HepG2 (cell line): Measurements from ENCODE around the gene OR3A1. TPM values are rescaled to one million over a fixed set of nuclear protein-coding genes. Genes with fewer than 3 reads are reported as not detected.
"Not testable (repeated sequence)": the region's sequence is repeated elsewhere in the genome, so short reads cannot be mapped to it uniquely, and the experiment has no call there.

ENCODE experiments used
- ATAC-seq: fragments of 200-7000 bp; cut with Tn5 transposase; 3 replicates; pipeline ENCODE4 v1.9.1; 2020; ENCODE audit warnings: mild to moderate bottlenecking, moderate library complexity
- BruUV-seq: library from RNA; stranded (reverse); fragments of 400-500 nt; replicated peaks from 2 replicates; lab custom pipeline; 2021; lab: Mats Ljungman, UMichigan
- CTCF ChIA-PET: fragments of 300-600 bp; formaldehyde crosslinking; extraction: SDS; loops from one replicate; lab custom pipeline; 2021; ENCODE audit warnings: low total read pairs, inconsistent platforms, low intra/inter-chr PET ratio; lab: Yijun Ruan, JAX
- POLR2A ChIA-PET: fragments of 350-600 bp; sonication (Branson Sonifier 250); formaldehyde crosslinking; loops from one replicate; lab custom pipeline; 2020; ENCODE audit warnings: antibody characterized with exemption, inconsistent platforms; lab: Yijun Ruan, JAX
- DNase-seq: peaks from one replicate; pipeline ENCODE4 v3.0.0-alpha.2; 2015; ENCODE audit warnings: low spot score
- FAIRE-seq: peaks from 3 replicates; lab custom pipeline; 2011; peaks lifted over from hg19 to GRCh38; lab: Jason Lieb, UNC
- H2AFZ ChIP-seq: one replicate; pipeline ENCODE4 v1.6.1; 2011; ENCODE audit warnings: low read length, inconsistent platforms
- H3K27ac ChIP-seq: fragments of 300-600 bp; 3 replicates; pipeline ENCODE4 v1.8.0; 2011; ENCODE audit warnings: mixed run types, mild to moderate bottlenecking, mixed read lengths, low read length, inconsistent platforms; ENCODE audit not compliant: insufficient read depth; ENCODE audit errors: extremely low read length
- H3K27me3 ChIP-seq, 2 experiments: fragments of 200-600 bp in 1 of 2; 2 replicates in 1 of 2; 3 replicates in 1 of 2; pipeline versions ENCODE4 v1.6.0 to v1.8.0; 2011; ENCODE audit warnings: low read length in 2 of 2, mild to moderate bottlenecking in 2 of 2, moderate library complexity in 2 of 2, inconsistent platforms in 1 of 2; ENCODE audit not compliant: insufficient read depth in 2 of 2, control insufficient read depth in 1 of 2
- H3K36me3 ChIP-seq, 2 experiments: fragments of 200-600 bp in 1 of 2; replicated peaks in 1 of 2; 2 replicates in 1 of 2; 3 replicates in 1 of 2; pipeline versions ENCODE4 v1.5.1 to v1.8.0; 2011; ENCODE audit warnings: low read length in 2 of 2, inconsistent platforms in 1 of 2; ENCODE audit not compliant: insufficient read depth in 2 of 2, control insufficient read depth in 1 of 2
- H3K4me1 ChIP-seq: 2 replicates; pipeline ENCODE4 v1.5.1; 2012; ENCODE audit warnings: low read length, inconsistent platforms; ENCODE audit not compliant: insufficient read depth
- H3K4me2 ChIP-seq: 2 replicates; pipeline ENCODE4 v1.6.0; 2011; ENCODE audit warnings: low read depth, low read length, inconsistent platforms
- H3K4me3 ChIP-seq, 3 experiments: fragments of 200-600 bp in 1 of 3; sonication (generic), shearing (Covaris generic) in 1 of 3; replicated peaks in 1 of 3; 2 replicates each; pipeline ENCODE4 v1.5.1; 2011 to 2016; ENCODE audit warnings: low read length in 3 of 3, inconsistent platforms in 2 of 3, low read depth in 2 of 3, mild to moderate bottlenecking in 2 of 3, control low read depth in 1 of 3, mixed read lengths in 1 of 3; ENCODE audit not compliant: insufficient read depth in 1 of 3
- H3K79me2 ChIP-seq: one replicate; pipeline ENCODE4 v1.6.1; 2011; ENCODE audit warnings: low read length, inconsistent platforms; ENCODE audit not compliant: insufficient read depth
- H3K9ac ChIP-seq: 2 replicates; pipeline ENCODE4 v1.6.0; 2011; ENCODE audit warnings: mild to moderate bottlenecking, low read depth, low read length, inconsistent platforms; ENCODE audit not compliant: insufficient read depth
- H3K9me3 ChIP-seq: 2 replicates; pipeline ENCODE4 v1.5.1; 2012; ENCODE audit warnings: mild to moderate bottlenecking, low read length
- H4K20me1 ChIP-seq: 2 replicates; pipeline ENCODE4 v1.6.0; 2011; ENCODE audit warnings: inconsistent platforms, mild to moderate bottlenecking, low read length, moderate library complexity; ENCODE audit not compliant: insufficient read depth
- HOXD1 ChIP-seq: sonication (generic); formaldehyde crosslinking; IDR thresholded peaks from 2 replicates; pipeline ENCODE4 v1.5.0; 2020; ENCODE audit warnings: missing genetic modification reagents
- MLLT10 ChIP-seq: sonication (generic); formaldehyde crosslinking; IDR thresholded peaks from 2 replicates; pipeline ENCODE4 v1.4.0; 2020; ENCODE audit warnings: missing genetic modification reagents
- MTA1 ChIP-seq: sonication (generic); formaldehyde crosslinking; IDR thresholded peaks from 2 replicates; pipeline ENCODE4 v1.4.0; 2020; ENCODE audit warnings: missing genetic modification reagents, mild to moderate bottlenecking, borderline replicate concordance
- NFKBIZ ChIP-seq: IDR thresholded peaks from 2 replicates; pipeline ENCODE4 v1.6.1; 2018; ENCODE audit warnings: missing genetic modification reagents, missing compliant biosample characterization
- RORA ChIP-seq: sonication (generic); formaldehyde crosslinking; IDR thresholded peaks from 2 replicates; pipeline ENCODE4 v1.5.0; 2020; ENCODE audit warnings: mild to moderate bottlenecking, missing genetic modification reagents, moderate library complexity
- SMC3 ChIP-seq: IDR thresholded peaks from 2 replicates; pipeline ENCODE4 v1.6.1; 2011; ENCODE audit warnings: low read length, improper control_type of control experiment
- TFE3 ChIP-seq: IDR thresholded peaks from 2 replicates; pipeline ENCODE4 v1.6.1; 2016
- ZBTB33 ChIP-seq: sonication (generic); formaldehyde crosslinking; IDR thresholded peaks from 2 replicates; pipeline ENCODE4 v1.4.0; 2020; ENCODE audit warnings: missing genetic modification reagents
- ZBTB7B ChIP-seq: sonication (generic); formaldehyde crosslinking; IDR thresholded peaks from 2 replicates; pipeline ENCODE4 v1.4.0; 2020; ENCODE audit warnings: missing genetic modification reagents
- ZMYM4 ChIP-seq: sonication (generic); formaldehyde crosslinking; IDR thresholded peaks from 2 replicates; pipeline ENCODE4 v1.8.1; 2023; ENCODE audit warnings: mild to moderate bottlenecking, missing genetic modification reagents
- ZNF44 ChIP-seq: sonication (generic); formaldehyde crosslinking; IDR thresholded peaks from 2 replicates; pipeline ENCODE4 v1.5.1; 2020; ENCODE audit warnings: mild to moderate bottlenecking, missing genetic modification reagents
- ZNF747 ChIP-seq: sonication (generic); formaldehyde crosslinking; IDR thresholded peaks from 2 replicates; pipeline ENCODE4 v1.8.1; 2023; ENCODE audit warnings: missing genetic modification reagents, mild to moderate bottlenecking, borderline replicate concordance
- WGBS: methylation state at CpG from one replicate; pipeline ENCODE4 v1.1.6; 2017; ENCODE audit warnings: low lambda C conversion rate; 5-methylcytosine and 5-hydroxymethylcytosine counted together
- in situ Hi-C: cut with HindIII; loops from 2 replicates; pipeline ENCODE4 v1.10.0; 2017; ENCODE audit warnings: low pct_unique_long_range_greater_than_20kb; ENCODE audit not compliant: extremely low pct_ligation_motif_present
- intact Hi-C: fragments of 100-400 bp; cut with micrococcal nuclease; formaldehyde crosslinking; loops from one replicate; pipeline ENCODE4 v1.10.0; 2022; ENCODE audit not compliant: unreplicated experiment
- polyA plus RNA-seq, 8 experiments: library from polyadenylated mRNA; depleted of rRNA in 3 of 8; stranded (reverse) in 7 of 8; unstranded in 1 of 8; fragments of >200 nt; fragmentation: Illumina TruSeq in 4 of 8; extraction: Trizol in 4 of 8; gene quantifications; 2 replicates each; pipeline versions ENCODE4 v1.2.1 to v1.2.3, GENCODE V29; 2011 to 2016; ENCODE audit warnings: low read depth in 4 of 8, missing spikeins in 1 of 8, mixed read lengths in 1 of 8; ENCODE audit not compliant: insufficient read depth in 1 of 8
- total RNA-seq, 5 experiments: library from RNA; depleted of rRNA; stranded (reverse); fragments of >200 nt; fragmentation: Illumina TruSeq; extraction: Trizol; gene quantifications; 2 replicates each; pipeline ENCODE4 v1.2.3, GENCODE V29; 2016; ENCODE audit warnings: low read depth in 1 of 5
- TF ChIP-seq, protein P1 (sequence below): sonication (generic); formaldehyde crosslinking; IDR thresholded peaks from 2 replicates; pipeline ENCODE4 v1.5.0; 2020; ENCODE audit warnings: mild to moderate bottlenecking, missing genetic modification reagents, moderate library complexity

The OR3A1 gene
- total and polyA plus RNA-seq, 2 of the 13 experiments (the other 11 are each of a cell fraction or from before 2014, with no cell fraction given) = not detected

- WGBS = 53% methylated on average over 8 of the region's 8 CpGs
- in situ Hi-C loops (no loop called here), intact Hi-C loops (no loop called here)
- no peak overlapping the region for H3K9ac ChIP-seq
- ATAC-seq (no peak), DNase-seq (no peak), FAIRE-seq (no peak)
- H3K4me1 ChIP-seq = no peaks in the 10 kb centered on the region
- CTCF ChIA-PET = no interaction called here
- H3K4me3 ChIP-seq = no peak overlapping the region
- H3K4me2 ChIP-seq = no peak overlapping the region
- POLR2A ChIA-PET = no interaction called here
- no peak overlapping the region for H2AFZ ChIP-seq
- TF ChIP-seq TFE3 (CRISPR knock-in tag) (no peak), ZBTB7B (CRISPR knock-in tag) (no peak), ZMYM4 (CRISPR knock-in tag) (no peak), MTA1 (CRISPR knock-in tag) (no peak), ZNF747 (CRISPR knock-in tag) (no peak), MLLT10 (no peak), RORA (CRISPR knock-in tag) (no peak), NFKBIZ (CRISPR knock-in tag) (no peak), ZBTB33 (no peak), HOXD1 (no peak), SMC3 (no peak), ZNF44 (CRISPR knock-in tag) (no peak)
- TF ChIP-seq, protein P1, sequence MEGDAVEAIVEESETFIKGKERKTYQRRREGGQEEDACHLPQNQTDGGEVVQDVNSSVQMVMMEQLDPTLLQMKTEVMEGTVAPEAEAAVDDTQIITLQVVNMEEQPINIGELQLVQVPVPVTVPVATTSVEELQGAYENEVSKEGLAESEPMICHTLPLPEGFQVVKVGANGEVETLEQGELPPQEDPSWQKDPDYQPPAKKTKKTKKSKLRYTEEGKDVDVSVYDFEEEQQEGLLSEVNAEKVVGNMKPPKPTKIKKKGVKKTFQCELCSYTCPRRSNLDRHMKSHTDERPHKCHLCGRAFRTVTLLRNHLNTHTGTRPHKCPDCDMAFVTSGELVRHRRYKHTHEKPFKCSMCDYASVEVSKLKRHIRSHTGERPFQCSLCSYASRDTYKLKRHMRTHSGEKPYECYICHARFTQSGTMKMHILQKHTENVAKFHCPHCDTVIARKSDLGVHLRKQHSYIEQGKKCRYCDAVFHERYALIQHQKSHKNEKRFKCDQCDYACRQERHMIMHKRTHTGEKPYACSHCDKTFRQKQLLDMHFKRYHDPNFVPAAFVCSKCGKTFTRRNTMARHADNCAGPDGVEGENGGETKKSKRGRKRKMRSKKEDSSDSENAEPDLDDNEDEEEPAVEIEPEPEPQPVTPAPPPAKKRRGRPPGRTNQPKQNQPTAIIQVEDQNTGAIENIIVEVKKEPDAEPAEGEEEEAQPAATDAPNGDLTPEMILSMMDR (CRISPR knock-in tag) = no peak
- no peaks in the 10 kb centered on the region for H3K9me3 ChIP-seq
- no TSS peak for BruUV-seq
- no peak overlapping the region for H3K27ac ChIP-seq
- H3K27me3 ChIP-seq = peaks cover 3 to 19% of the 10 kb centered on the region in 2 experiments; a peak in 3 of 5 replicates
- no peaks in the 10 kb centered on the region for H3K79me2 ChIP-seq
- H4K20me1 ChIP-seq = no peaks in the 10 kb centered on the region
- no peaks in the 10 kb centered on the region for H3K36me3 ChIP-seq
Measured at GRCh38 chr17:3256575-3256974, 41.6 kb downstream of the OR3A1 start.

DNA sequence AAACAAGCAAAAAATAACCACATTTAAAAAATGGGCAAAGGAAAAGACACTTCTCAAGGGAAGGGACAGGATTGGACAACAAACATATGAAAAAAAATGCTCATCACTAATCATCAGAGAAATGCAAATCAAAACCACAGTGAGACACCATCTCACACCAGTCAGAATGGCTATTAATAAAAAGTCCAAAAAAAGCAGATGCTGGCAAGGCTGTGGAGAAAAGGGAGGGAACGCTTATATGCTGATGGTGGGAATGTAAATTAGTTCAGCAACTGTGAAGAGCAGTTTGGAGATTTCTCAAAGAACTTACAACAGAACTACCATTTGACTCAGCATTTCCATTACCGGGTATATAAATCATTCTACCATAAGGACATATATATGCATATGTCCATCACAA is 49.1 kb downstream of the OR3A1 start:
- DNase-seq, ATAC-seq, intact Hi-C loops, H3K27ac ChIP-seq, H4K20me1 ChIP-seq, CTCF ChIA-PET, FAIRE-seq, H3K79me2 ChIP-seq, H3K4me1 ChIP-seq, in situ Hi-C loops, H3K36me3 ChIP-seq, H3K4me2 ChIP-seq, H2AFZ ChIP-seq, H3K9me3 ChIP-seq, BruUV-seq, H3K4me3 ChIP-seq, POLR2A ChIA-PET, H3K9ac ChIP-seq, H3K27me3 ChIP-seq: not testable (repeated sequence)
- 0% methylated on average over 1 of the region's 2 CpGs for WGBS
